Adipocyte (in vitro differentiated cells): ENCODE measurements around the gene IRS1.

Source experiments
- DNase-seq: peaks from one replicate; pipeline ENCODE4 v3.0.0-alpha.2; 2015; ENCODE audit warnings: low read depth
- H3K27me3 ChIP-seq: replicated peaks from 2 replicates; pipeline ENCODE4 v1.7.0; 2013; ENCODE audit warnings: mild to moderate bottlenecking, low read length, moderate library complexity; ENCODE audit not compliant: control insufficient read depth, insufficient read depth
- H3K36me3 ChIP-seq: 2 replicates; pipeline ENCODE4 v1.7.0; 2013; ENCODE audit warnings: low read length, mild to moderate bottlenecking, moderate library complexity; ENCODE audit not compliant: control insufficient read depth, insufficient read depth, severe bottlenecking
- H3K4me1 ChIP-seq: 2 replicates; pipeline ENCODE4 v1.7.0; 2013; ENCODE audit warnings: mild to moderate bottlenecking, low read length, moderate library complexity; ENCODE audit not compliant: control insufficient read depth, insufficient read depth
- H3K4me3 ChIP-seq: 2 replicates; pipeline ENCODE4 v1.7.0; 2013; ENCODE audit warnings: mild to moderate bottlenecking, low read length, moderate library complexity
- H3K9ac ChIP-seq: 2 replicates; pipeline ENCODE4 v1.7.0; 2013; ENCODE audit warnings: mild to moderate bottlenecking, low read length, moderate library complexity
- H3K9me3 ChIP-seq: 2 replicates; pipeline ENCODE4 v1.7.0; 2013; ENCODE audit warnings: mild to moderate bottlenecking, low read length, moderate library complexity; ENCODE audit not compliant: control insufficient read depth

The IRS1 gene

DNA sequence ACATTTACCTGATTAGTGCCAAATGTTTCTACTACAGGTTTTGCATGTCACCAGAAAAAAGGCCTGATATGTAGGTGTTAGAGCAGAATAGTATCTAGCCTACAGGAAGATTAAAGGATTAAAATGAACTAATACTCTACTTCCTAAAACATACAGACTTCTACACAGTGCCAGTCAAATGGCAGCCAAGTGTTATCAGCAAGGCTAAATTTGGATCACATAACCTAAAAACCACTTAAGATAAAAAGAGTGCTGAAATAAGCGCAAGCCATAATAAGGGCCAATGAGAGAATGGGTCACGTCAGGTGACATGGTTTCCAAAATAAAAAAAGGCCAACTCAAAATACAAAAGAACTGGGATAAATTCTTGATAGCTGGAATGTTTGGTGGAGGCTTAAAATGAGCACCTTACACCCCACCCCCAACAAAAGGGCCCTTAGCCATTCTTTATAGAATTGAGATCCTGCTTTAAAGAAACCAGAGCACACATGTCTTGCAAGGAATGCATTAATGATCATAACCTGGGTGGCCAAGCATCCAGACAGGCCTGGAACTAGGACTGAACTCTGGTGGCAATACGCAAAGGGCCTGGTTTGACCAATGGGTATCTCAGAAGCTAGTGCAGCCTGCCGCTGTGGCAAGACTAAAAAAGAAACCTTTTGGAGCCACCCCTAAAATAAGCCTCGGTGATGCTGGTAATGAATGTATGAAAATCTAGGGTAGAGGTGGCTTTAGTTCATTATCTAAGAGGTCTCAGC is 32.4 kb downstream of the IRS1 start:
- Histone ChIP-seq H3K27me3 (no peaks in the 10 kb centered on the region), H3K4me1 (peaks cover 24% of the 10 kb centered on the region), H3K4me3 (no peak overlapping the region), H3K9ac (no peak overlapping the region), H3K36me3 (peaks cover 22% of the 10 kb centered on the region), H3K9me3 (peaks cover 13% of the 10 kb centered on the region)
- DNase-seq, result no peak

DNA sequence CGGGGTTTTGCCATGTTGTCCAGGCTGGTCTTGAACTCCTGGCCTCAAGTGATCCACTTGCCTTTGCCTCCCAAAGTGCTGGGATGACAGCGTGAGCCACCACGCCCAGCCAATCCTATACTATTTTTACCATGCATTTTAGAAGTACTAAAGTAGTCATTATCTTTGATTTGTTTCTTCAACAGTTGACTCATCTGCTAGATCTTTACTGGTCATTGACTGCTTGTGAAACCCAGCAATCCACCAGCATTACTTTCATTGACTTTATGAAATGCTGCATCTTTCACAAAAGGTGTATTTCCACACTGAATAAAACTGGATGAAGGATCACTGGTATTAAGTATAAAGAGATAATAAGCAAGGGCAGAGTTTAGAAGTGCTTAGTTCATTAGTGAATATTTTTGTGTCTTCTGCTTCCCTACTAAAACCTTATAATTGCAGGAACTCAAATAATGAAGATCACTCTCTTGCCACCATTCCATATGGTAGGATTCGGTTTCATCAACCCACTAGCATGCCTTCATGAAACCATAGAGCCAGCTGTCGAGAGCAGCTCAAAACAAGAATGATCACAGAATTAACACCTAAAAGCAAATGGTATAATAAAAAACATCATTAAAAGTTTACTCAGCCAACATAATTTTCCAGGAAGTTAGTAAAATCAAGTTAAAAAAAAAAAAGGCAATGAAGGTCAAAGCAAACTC is 33.1 kb downstream of the IRS1 start:
- H3K4me3 ChIP-seq, result no peak overlapping the region
- no peak overlapping the region for H3K9ac ChIP-seq
- H3K36me3 ChIP-seq, result peaks cover 22% of the 10 kb centered on the region
- no peaks in the 10 kb centered on the region for H3K27me3 ChIP-seq
- no peak for DNase-seq
- peaks cover 22% of the 10 kb centered on the region for H3K4me1 ChIP-seq
- peaks cover 13% of the 10 kb centered on the region for H3K9me3 ChIP-seq

- DNase-seq, result peak; percentile 58
- H3K9me3 ChIP-seq, result peaks cover 13% of the 10 kb centered on the region
- peaks cover 53% of the 10 kb centered on the region for H3K4me1 ChIP-seq
Observed at GRCh38 chr2:226763320-226763719, 36.3 kb downstream of the IRS1 start.

GRCh38 chr2:226761195-226761583 is 38.4 kb downstream of the IRS1 start:
- peaks cover 13% of the 10 kb centered on the region for H3K9me3 ChIP-seq

More at GRCh38 chr2:226763320-226763719, 36.3 kb downstream of the IRS1 start:
- no peak overlapping the region for H3K4me3 ChIP-seq
- no peak overlapping the region for H3K9ac ChIP-seq
- H3K36me3 ChIP-seq, result peaks cover 16% of the 10 kb centered on the region
- H3K27me3 ChIP-seq, result no peaks in the 10 kb centered on the region

DNA sequence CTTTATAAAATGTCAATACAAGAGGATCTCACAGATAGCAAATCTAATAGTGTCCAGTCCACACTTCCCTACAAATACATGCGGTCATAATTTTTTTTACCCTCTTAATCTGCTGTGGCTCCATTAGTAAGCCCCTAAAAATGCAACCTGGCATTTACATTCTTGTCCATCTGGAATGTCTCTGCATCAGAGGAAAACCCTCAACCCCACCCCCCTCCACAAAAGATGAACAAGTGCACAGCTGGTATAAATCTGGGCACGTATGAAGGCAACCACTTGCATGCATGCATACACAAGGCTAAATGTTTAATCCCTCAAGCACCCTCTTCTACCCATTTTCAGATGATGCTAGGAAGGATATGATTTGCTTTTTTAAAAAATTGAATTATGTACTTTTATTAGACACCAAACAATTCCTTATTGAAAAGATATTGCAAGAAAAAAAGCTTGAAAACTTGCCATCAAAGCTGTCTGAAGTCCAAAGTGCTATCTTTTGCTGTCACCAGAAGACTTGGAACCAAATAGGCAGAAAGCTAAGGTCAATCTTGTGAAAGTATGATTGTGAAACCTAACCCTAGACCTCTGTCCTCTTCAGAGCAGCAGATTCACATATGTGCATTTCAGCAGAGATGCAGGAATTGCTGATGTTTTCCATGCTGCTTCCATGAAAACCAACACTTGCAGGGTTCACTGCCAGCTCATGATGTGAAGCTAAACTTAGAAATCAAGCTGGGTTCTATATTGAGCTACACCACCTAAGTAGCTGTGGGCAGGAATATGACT is 39.0 kb downstream of the IRS1 start:
- Histone ChIP-seq H3K9ac (peak overlapping the region; percentile 55), H3K9me3 (peaks cover 12% of the 10 kb centered on the region), H3K36me3 (peaks cover 16% of the 10 kb centered on the region), H3K4me3 (peak overlapping the region; percentile 32), H3K4me1 (peaks cover 53% of the 10 kb centered on the region), H3K27me3 (no peaks in the 10 kb centered on the region)
- DNase-seq, result peak; percentile 72

More at GRCh38 chr2:226761195-226761583, 38.4 kb downstream of the IRS1 start:
- H3K27me3 ChIP-seq, result no peaks in the 10 kb centered on the region
- peak overlapping the region; percentile 8 for H3K4me3 ChIP-seq
- peaks cover 16% of the 10 kb centered on the region for H3K36me3 ChIP-seq
- H3K9ac ChIP-seq, result peak overlapping the region; percentile 35
- peaks cover 50% of the 10 kb centered on the region for H3K4me1 ChIP-seq
- DNase-seq, result no peak

DNA sequence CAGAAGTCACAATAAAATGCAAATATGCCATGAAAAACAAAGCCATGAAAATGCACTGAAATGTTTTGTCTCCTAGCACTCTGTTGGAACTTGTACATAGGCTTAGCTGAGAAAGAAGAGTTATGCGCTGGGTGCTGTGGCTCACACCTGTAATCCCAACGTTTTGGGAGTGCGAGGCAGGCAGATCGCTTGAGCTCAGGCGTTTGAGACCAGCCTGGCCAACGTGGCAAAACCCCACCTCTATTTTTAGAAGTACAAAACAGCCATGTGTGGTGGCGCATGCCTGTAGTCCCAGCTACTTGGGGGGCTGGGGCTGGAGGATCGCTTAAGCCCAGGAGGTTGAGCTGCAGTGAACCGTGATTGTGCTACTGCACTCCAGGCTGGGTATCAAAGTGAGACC is 39.9 kb downstream of the IRS1 start:
- H3K4me1 ChIP-seq, result peaks cover 61% of the 10 kb centered on the region
- H3K36me3 ChIP-seq, result peaks cover 10% of the 10 kb centered on the region
- H3K27me3 ChIP-seq, result no peaks in the 10 kb centered on the region
- no peak for DNase-seq
- peaks cover 4% of the 10 kb centered on the region for H3K9me3 ChIP-seq
- H3K9ac ChIP-seq, result peak overlapping the region; percentile 55
- no peak overlapping the region for H3K4me3 ChIP-seq

DNA sequence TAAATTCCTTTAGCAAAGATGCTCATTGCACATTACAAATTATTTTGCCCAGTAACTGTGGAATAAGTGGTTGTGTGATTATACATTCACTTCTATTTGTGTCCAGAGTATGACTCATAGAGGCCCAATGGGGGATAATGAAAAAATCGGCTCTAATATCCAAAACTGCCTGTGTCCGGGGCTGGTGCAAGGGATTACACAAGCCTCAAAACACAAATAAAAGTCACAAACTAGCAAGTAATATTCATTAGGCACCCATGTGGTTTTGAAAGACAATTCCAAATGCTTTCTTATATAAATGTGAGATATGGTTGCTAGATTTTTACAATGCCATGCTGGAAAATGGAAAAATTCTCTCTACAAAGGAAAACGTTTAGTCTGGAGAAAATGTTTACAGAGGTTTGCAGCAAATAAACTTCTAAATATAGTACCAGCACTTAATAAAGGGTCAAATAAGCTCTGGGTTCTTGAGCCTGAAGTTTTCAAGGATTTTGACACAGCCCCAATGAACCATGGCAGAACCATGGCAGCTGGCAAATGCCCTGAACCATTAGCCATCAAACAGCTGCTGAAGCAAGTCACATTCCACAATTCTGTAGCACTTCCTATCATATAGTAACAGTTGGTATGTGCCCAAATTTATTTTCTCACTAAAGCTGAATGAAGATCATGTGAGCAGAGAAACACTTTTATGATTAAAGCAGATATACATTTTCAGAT is 40.5 kb downstream of the IRS1 start:
- Histone ChIP-seq H3K36me3 (peaks cover 4% of the 10 kb centered on the region), H3K9ac (peak overlapping the region; percentile 44), H3K27me3 (no peaks in the 10 kb centered on the region), H3K4me3 (peak overlapping the region; percentile 59), H3K9me3 (no peaks in the 10 kb centered on the region), H3K4me1 (peaks cover 64% of the 10 kb centered on the region)
- DNase-seq, result peak; percentile 80

DNA sequence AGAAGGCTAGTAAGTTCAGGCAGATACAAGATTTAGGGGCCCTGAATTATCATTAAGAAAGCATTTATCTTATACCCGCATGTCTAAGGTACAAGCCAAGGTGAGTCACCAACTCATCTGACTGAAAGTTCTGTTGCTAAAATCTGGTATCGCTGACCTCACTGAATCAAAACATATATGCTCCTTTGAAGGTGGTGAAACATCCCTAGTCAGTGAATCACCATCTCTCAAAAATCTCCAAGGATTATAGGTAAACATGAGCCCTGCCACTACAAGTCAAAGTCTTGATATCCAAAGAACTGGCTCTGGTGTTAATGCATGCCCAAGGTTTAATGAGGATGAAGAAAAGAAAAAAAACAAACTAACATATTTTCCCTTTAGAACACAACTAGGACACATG is 43.5 kb downstream of the IRS1 start:
- DNase-seq, result peak; percentile 70
- Histone ChIP-seq H3K9ac (no peak overlapping the region), H3K9me3 (no peaks in the 10 kb centered on the region), H3K36me3 (no peaks in the 10 kb centered on the region), H3K4me1 (peaks cover 51% of the 10 kb centered on the region), H3K27me3 (no peaks in the 10 kb centered on the region), H3K4me3 (no peak overlapping the region)

- Histone ChIP-seq H3K27me3 (no peaks in the 10 kb centered on the region), H3K36me3 (no peaks in the 10 kb centered on the region), H3K4me3 (no peak overlapping the region), H3K9me3 (no peaks in the 10 kb centered on the region), H3K9ac (no peak overlapping the region), H3K4me1 (peaks cover 46% of the 10 kb centered on the region)
- DNase-seq, result no peak
Observed at GRCh38 chr2:226755631-226756030, 44.0 kb downstream of the IRS1 start.

DNA sequence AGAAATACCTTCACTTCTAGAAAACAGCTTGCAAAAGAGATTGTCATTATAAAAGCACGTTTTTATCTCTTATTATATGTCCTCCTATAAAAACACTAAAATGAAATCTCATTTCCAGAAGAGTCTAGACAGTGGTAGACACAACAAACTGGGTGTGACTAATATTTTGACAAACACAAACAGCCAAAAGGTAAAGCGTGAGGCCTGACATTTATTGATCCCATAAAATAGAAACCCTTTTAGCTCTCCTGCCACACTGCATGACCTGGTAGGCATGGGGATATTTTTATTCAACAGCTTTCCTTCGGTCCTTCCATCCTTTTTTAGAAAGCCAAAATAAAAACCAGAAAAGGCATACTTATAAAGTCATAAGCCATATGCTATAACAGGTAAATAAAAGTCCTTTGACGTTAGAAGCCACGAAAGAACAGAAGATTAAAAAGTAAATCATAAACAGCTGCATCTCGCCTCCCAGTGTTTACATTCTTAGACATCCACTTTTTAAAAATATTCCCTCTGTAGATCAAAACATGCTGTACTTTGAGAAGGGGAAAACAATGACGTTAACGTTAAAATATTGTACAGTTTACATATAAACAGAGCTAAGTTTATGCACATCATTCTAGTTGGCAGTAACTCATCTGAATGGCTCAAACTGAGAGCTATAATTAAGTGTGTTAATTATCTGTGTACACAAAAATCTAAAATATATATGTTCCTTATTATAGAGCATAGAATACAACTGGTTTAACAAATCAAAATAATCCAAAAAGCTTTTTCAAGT is 44.6 kb downstream of the IRS1 start:
- Histone ChIP-seq H3K4me1 (peaks cover 40% of the 10 kb centered on the region), H3K27me3 (no peaks in the 10 kb centered on the region), H3K9me3 (no peaks in the 10 kb centered on the region), H3K36me3 (no peaks in the 10 kb centered on the region), H3K9ac (peak overlapping the region; percentile 25), H3K4me3 (no peak overlapping the region)
- DNase-seq, result peak; percentile 85
